NCI-H1417 treated with DMSO at 0.1 percent for 48 hours (cell line): ENCODE results near the gene CALCOCO2.
"Not testable (repeated sequence)": the region's sequence is repeated elsewhere in the genome, so short reads cannot be mapped to it uniquely, and the experiment has no call there.

Source experiments
- DNase-seq: peaks from one replicate; lab custom pipeline; 2025; lab: John Stamatoyannopoulos, UW

The CALCOCO2 gene

GRCh38 chr17:48820936-48821335 lies 9.9 kb upstream of the CALCOCO2 start:
- DNase-seq, result not testable (repeated sequence)

GRCh38 chr17:48825446-48826381 lies 5.1 kb upstream of the CALCOCO2 start:
- DNase-seq, result no peak

- DNase-seq, result no peak
Measured at GRCh38 chr17:48831549-48831883, 681 bp downstream of the CALCOCO2 start.

- no peak for DNase-seq
Measured at GRCh38 chr17:48834973-48835372, 4.1 kb downstream of the CALCOCO2 start.

GRCh38 chr17:48835971-48836370 lies 5.1 kb downstream of the CALCOCO2 start:
- DNase-seq, result no peak

- not testable (repeated sequence) for DNase-seq
Measured at GRCh38 chr17:48837458-48837857, 6.6 kb downstream of the CALCOCO2 start.

GRCh38 chr17:48840441-48840840 lies 9.6 kb downstream of the CALCOCO2 start:
- no peak for DNase-seq

- DNase-seq, result no peak
Measured at GRCh38 chr17:48841395-48841831, 10.6 kb downstream of the CALCOCO2 start.

GRCh38 chr17:48842746-48843145 lies 11.9 kb downstream of the CALCOCO2 start:
- no peak for DNase-seq

GRCh38 chr17:48843187-48843900 lies 12.5 kb downstream of the CALCOCO2 start:
- DNase-seq, result no peak

GRCh38 chr17:48850792-48851323 lies 20.0 kb downstream of the CALCOCO2 start:
- no peak for DNase-seq

- no peak for DNase-seq
Measured at GRCh38 chr17:48854774-48855476, 24.1 kb downstream of the CALCOCO2 start.

GRCh38 chr17:48856122-48856821 lies 25.4 kb downstream of the CALCOCO2 start:
- DNase-seq, result no peak

GRCh38 chr17:48860034-48860433 lies 29.2 kb downstream of the CALCOCO2 start:
- no peak for DNase-seq

- no peak for DNase-seq
Measured at GRCh38 chr17:48860456-48860855, 29.6 kb downstream of the CALCOCO2 start.

- no peak for DNase-seq
Measured at GRCh38 chr17:48868916-48869500, 38.2 kb downstream of the CALCOCO2 start.

- no peak for DNase-seq
Measured at GRCh38 chr17:48869821-48870318, 39.0 kb downstream of the CALCOCO2 start.

GRCh38 chr17:48871035-48871550 lies 40.3 kb downstream of the CALCOCO2 start:
- no peak for DNase-seq

- no peak for DNase-seq
Measured at GRCh38 chr17:48871551-48872351, 40.9 kb downstream of the CALCOCO2 start.

GRCh38 chr17:48872409-48872808 lies 41.6 kb downstream of the CALCOCO2 start:
- DNase-seq, result not testable (repeated sequence)
